Motor neuron (in vitro differentiated cells): Measurements from ENCODE around the gene TMC3. TPM values are rescaled to one million over a fixed set of nuclear protein-coding genes. Genes with fewer than 3 reads are reported as not detected.
"Not testable (repeated sequence)": the region's sequence is repeated elsewhere in the genome, so short reads cannot be mapped to it uniquely, and the experiment has no call there.

Experiments
- ATAC-seq, 8 experiments: fragments of 200-7000 bp; cut with Tn5 transposase; replicated peaks in 6 of 8; 2 replicates each; pipeline ENCODE4 v1.8.0; 2021; ENCODE audit warnings: mild to moderate bottlenecking in 8 of 8, moderate library complexity in 8 of 8
- H3K27ac ChIP-seq, 2 donors: fragments of 250-450 bp; sonication (Bioruptor Pico); 2 replicates each; pipeline ENCODE4 v1.9.0; 2021; ENCODE audit warnings: antibody characterized with exemption in 2 of 2, mild to moderate bottlenecking in 2 of 2, moderate library complexity in 1 of 2
- H3K4me1 ChIP-seq, 2 donors: fragments of 250-450 bp; sonication (Bioruptor Pico); replicated peaks in 1 of 2; 2 replicates each; pipeline ENCODE4 v1.6.1; 2021; ENCODE audit warnings: antibody characterized with exemption in 2 of 2, mild to moderate bottlenecking in 2 of 2, moderate library complexity in 1 of 2
- H3K4me3 ChIP-seq, 5 donors: fragments of 250-450 bp; sonication (Bioruptor Pico); 2 replicates each; pipeline ENCODE4 v1.9.0; 2021; ENCODE audit warnings: antibody characterized with exemption in 5 of 5, mild to moderate bottlenecking in 5 of 5, moderate library complexity in 4 of 5
- WGBS, 10 experiments: fragments of 450-650 bp; shearing (Covaris generic); methylation state at CpG; one replicate each; pipeline ENCODE4 v1.0.0; 2022; 5-methylcytosine and 5-hydroxymethylcytosine counted together
- in situ Hi-C, 9 experiments: fragments of 400-800 bp; cut with MboI; loops; one replicate each; pipeline ENCODE4 v1.15.0; 2021; ENCODE audit warnings: low sequenced_read_pairs in 9 of 9, low pct_unique_long_range_greater_than_20kb in 2 of 9; ENCODE audit not compliant: unreplicated experiment in 9 of 9
- total RNA-seq, 8 experiments: library from RNA; unstranded; fragments of 300-600 nt; gene quantifications; 2 replicates each; pipeline versions ENCODE4 v1.2.3 to v1.2.4, GENCODE V29; 2022

Gene TMC3
- total RNA-seq, 8 experiments from 2014 or later = 0.05 to 0.43 (median 0.13) TPM; not detected in 1

DNA sequence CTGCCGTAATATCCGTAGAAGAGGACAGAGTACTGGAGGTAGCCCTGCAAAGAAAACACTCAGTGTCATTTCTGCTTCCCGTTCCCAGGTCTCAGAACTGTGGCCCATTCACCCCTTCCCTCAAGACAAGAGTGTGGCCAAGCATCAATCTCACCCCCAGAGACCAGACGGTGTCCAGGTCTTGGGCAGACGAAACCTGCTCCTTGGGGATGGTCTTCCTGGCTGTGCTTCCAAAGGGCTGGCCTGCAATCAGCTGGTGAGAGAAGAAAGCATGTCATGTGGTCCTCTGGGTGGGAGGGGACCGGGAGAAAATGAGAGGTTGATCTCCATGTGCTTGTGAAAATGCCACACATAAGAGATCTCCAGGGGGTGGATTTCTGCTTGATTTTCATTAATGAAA, 15.8 kb downstream of the TMC3 start:
- in situ Hi-C loops = no loop called here
- H3K4me1 ChIP-seq = no peaks in the 10 kb centered on the region
- ATAC-seq = no peak
- no peak overlapping the region for H3K27ac ChIP-seq
- no peak overlapping the region for H3K4me3 ChIP-seq
- 80 to 100% (median 85%) methylated on average over 1 to 5 of the region's 6 CpGs; no CpG with 5 or more reads in 4 of the 10 experiments for WGBS, 10 experiments

DNA sequence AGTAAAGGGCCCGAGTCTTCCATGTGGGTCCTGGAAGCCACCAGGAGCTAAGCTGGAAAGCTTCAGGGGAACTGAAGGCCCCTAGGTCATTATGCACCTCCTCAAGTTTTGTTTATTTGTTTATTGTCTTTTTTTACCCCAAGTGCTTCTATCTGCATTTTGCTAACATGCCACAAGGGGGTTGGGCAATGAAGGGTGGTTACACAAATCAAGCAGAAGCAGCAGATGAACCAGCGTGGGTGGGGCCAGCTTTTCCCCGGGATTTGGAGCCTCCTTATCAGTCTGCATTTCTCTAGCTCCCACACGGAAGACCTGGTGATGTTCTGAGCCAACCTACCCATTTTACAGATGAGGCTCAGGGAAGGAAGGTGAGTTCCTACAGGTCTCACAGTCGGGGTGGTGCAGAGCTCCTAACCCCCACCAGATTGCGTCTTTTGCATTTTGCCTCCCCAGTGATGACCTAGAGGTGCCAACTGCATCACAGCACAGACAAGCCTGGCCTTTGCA, 16.8 kb downstream of the TMC3 start:
- WGBS, 10 experiments = 50 to 100% (median 83%) methylated on average over 1 to 4 of the region's 6 CpGs; no CpG with 5 or more reads in 2 of the 10 experiments
- ATAC-seq = peak in 3 of 8 experiments; percentile 19 to 70 (median 42)
- H3K4me3 ChIP-seq = no peak overlapping the region

DNA sequence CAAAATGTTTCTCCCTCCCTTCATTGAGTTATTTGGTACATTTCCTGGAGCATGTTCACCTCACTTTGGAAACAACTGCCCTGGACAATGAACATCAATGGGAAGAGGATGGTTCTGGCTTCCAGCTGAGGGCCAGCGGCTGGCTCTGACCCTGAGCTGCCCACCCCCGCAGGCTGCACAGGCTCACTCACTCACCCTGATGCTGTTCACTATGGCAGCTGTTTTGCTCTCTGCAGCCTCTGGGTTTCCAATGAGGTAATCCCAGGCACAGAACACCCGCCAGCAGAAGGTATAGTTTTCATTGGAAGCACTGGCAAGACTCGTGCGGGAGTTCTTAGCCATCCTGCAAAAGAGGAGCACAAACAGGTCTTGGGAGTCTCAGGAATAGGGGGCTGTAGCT, 17.8 kb downstream of the TMC3 start:
- WGBS, 10 experiments = 45 to 100% (median 69%) methylated on average over 1 to 5 of the region's 5 CpGs; no CpG with 5 or more reads in 2 of the 10 experiments
- no peak overlapping the region for H3K27ac ChIP-seq
- in situ Hi-C loops = no loop called here
- H3K4me1 ChIP-seq = no peaks in the 10 kb centered on the region
- no peak for ATAC-seq
- no peak overlapping the region for H3K4me3 ChIP-seq

More for the DNA sequence above, 16.8 kb downstream of the TMC3 start:
- Histone ChIP-seq H3K4me1 (no peaks in the 10 kb centered on the region), H3K27ac (no peak overlapping the region)
- in situ Hi-C loops = no loop called here

DNA sequence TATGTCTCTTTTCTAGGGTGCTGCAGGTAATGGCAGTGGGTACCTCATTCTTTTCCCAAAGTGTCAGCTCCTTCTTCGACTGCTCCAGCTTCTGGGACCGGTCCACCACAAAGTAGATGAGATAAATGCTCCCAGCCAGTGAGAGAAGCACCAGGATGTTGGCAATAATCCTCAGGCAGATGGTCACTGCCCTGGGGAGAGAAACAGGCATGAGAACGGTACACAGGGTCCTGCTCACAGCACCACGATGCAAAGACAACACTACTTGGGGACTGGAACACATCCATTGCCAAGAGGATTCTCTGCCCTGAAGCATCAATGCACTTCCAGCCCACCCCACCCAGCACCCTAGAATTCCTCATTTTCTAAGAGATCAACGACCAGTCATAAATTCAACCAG, 22.4 kb downstream of the TMC3 start:
- Histone ChIP-seq H3K4me3 (no peak overlapping the region), H3K27ac (no peak overlapping the region), H3K4me1 (no peaks in the 10 kb centered on the region)
- 20 to 90% (median 48%) methylated on average over 1 to 4 of the region's 5 CpGs; no CpG with 5 or more reads in 2 of the 10 experiments for WGBS, 10 experiments
- in situ Hi-C loops = no loop called here
- no peak for ATAC-seq

DNA sequence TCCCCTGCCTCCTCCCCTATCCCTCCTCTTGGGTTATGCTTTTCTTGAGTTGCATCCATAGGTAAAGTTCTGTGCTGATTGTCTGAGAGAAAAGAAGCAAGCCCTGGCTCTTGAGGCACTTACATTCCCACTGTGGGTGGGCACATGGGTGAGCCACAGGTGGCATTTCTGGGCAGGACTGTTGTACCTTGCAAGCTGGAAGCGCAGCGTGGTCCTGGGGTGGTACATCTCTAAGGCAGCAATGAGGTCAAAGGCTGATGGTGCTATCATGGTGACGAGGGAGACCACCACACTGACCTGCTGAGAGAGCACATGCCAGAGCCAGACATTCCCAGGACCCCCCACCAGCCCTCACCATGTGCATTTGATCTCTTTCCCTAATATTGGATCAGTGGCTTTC, 24.7 kb downstream of the TMC3 start:
- H3K4me3 ChIP-seq = no peak overlapping the region
- H3K27ac ChIP-seq = no peak overlapping the region
- no peaks in the 10 kb centered on the region for H3K4me1 ChIP-seq
- 33 to 90% (median 33%) methylated on average over 1 to 2 of the region's 3 CpGs; no CpG with 5 or more reads in 7 of the 10 experiments for WGBS, 10 experiments
- in situ Hi-C loops = no loop called here
- ATAC-seq = no peak

DNA sequence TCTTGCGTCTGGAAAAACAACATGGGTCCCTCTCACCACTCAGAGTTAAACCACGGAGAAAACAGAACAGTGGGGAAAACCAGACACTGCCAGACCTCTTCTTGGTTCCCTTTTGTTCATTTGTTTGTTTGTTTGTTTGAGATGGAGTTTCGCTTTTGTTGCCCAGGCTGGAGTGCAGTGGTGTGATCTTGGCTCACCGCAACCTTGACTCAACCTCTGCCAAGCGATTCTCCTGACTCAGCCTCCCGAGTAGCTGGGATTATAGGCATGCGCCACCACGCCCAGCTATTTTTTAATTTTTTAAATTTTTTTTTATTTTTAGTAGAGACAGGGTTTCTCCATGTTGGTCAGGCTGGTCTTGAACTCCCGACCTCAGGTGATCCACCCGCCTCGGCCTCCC, 25.3 kb downstream of the TMC3 start:
- ATAC-seq, H3K4me1 ChIP-seq, H3K4me3 ChIP-seq, H3K27ac ChIP-seq, in situ Hi-C loops: not testable (repeated sequence)
- 50 to 100% (median 87%) methylated on average over 1 to 8 of the region's 11 CpGs; no CpG with 5 or more reads in 1 of the 10 experiments for WGBS, 10 experiments

DNA sequence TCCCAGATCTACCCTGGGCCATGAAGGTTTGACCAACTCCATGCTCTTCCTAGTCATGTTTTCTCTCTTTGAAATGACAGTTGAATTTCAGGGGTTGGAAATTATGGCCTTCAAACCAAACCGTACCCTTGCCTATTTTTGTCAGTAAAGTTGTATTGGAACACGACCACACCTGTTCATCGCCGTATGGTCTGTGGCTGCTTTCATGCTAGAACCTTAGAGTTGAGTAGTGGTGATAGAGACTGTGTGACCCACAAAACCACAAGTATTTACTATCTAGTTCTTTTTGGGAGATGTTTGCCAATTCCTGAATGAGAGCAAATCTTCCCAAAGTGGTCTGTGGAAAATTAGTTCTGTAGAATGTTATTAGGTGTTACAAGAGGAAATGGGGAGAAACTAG, 26.1 kb downstream of the TMC3 start:
- no peak overlapping the region for H3K4me3 ChIP-seq
- WGBS, 10 experiments = 15 to 100% (median 91%) methylated on average over 1 to 4 of the region's 4 CpGs; no CpG with 5 or more reads in 3 of the 10 experiments
- no peaks in the 10 kb centered on the region for H3K4me1 ChIP-seq
- in situ Hi-C loops = no loop called here
- no peak for ATAC-seq
- H3K27ac ChIP-seq = no peak overlapping the region

DNA sequence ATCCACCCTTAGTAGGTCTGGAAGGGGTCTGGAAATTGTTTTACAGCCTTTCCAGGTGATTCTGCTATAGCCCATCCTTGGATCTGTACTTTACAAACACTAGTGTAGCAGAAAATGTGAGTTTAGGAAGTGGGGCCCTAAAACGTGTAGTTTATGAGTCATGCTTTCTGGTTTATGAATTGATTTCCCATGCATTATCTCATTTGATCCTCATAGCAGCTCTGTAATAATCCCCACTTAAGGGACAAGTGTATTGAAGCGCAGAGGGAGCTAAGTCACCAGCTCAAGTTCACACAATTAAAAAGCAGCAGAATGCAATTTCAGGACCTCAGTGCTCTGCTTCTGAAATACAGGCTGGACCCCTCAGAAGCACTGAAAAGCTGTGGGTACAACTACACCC, 27.4 kb downstream of the TMC3 start:
- Histone ChIP-seq H3K4me3 (no peak overlapping the region), H3K27ac (no peak overlapping the region), H3K4me1 (no peaks in the 10 kb centered on the region)
- ATAC-seq = peak in 5 of 8 experiments; percentile 30 to 82 (median 68)
- in situ Hi-C loops = no loop called here
- WGBS, 10 experiments = 44 to 100% (median 57%) methylated on average over 1 to 2 of the region's 2 CpGs; no CpG with 5 or more reads in 3 of the 10 experiments

DNA sequence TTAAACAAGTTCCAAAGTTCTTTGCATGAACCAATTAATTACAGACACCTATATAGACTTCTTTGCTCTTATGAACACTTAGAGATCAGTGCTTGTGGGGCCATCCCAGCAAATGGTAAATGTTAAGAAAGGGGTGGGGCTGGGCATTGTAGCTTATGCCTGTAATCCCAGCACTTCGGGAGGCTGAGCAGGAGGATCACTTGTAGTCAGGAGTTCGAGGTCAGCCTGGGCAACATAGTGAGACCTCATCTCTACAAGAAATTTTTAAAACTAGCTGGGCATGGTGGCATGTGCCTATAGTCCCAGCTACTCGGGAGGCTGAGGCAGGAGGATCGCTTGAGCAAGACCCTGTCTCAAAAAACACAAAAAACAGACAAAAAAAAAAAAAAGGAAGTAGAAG, 30.6 kb downstream of the TMC3 start:
- no peak overlapping the region for H3K4me3 ChIP-seq
- in situ Hi-C loops = no loop called here
- no peak for ATAC-seq

DNA sequence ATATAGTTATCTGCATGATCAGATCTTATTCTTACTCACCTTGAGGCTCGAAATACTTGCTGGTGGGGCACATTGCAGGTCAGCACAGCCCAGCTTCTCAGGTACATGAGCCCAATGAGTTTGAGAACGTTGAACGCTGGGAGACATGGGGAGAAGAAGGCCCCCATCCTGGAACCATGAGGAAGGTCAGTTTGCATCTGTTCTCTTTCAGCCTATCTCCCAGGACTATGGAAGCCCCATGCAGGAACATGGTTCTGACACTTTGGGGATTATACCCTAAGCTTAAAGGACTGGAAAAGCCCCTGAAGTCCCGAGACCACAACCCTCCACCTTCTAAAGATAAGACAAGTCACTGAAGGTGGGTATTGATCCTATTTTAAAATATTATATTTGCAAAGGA, 32.7 kb downstream of the TMC3 start:
- WGBS, 10 experiments = 14 to 83% (median 66%) methylated on average over 1 to 3 of the region's 4 CpGs; no CpG with 5 or more reads in 2 of the 10 experiments
- in situ Hi-C loops = no loop called here
- peaks cover 9 to 15% of the 10 kb centered on the region in 2 donors for H3K4me1 ChIP-seq
- no peak overlapping the region for H3K4me3 ChIP-seq
- no peak for ATAC-seq
- no peak overlapping the region for H3K27ac ChIP-seq

More for the DNA sequence above, 30.6 kb downstream of the TMC3 start:
- Histone ChIP-seq H3K4me1 (peaks cover 7 to 9% of the 10 kb centered on the region in 2 donors), H3K27ac (no peak overlapping the region)
- 18 to 80% (median 58%) methylated on average over 1 to 4 of the region's 4 CpGs; no CpG with 5 or more reads in 1 of the 10 experiments for WGBS, 10 experiments

DNA sequence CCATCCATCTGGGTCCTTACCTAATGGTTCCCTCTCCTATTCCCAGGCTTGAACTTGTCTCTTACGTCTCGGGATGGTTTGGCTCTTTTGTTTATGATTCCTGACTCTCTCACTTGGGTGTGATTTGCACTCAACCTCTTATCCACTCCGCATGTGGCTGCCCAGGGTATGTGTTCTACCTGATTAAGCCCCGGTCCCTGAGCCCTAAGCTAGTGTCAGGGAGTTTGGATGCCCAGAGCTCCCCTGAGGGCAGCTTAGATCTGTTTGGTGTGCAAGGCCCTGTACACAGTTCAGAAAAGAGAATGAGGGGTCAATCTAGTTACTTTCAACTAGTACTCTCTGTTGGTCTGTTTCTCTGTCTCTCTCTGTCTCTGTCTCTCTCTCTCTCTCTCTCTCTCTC, 34.2 kb downstream of the TMC3 start:
- peaks cover 9 to 15% of the 10 kb centered on the region in 2 donors for H3K4me1 ChIP-seq
- WGBS, 10 experiments = 41 to 90% (median 74%) methylated on average over 1 to 4 of the region's 4 CpGs; no CpG with 5 or more reads in 4 of the 10 experiments
- H3K4me3 ChIP-seq = no peak overlapping the region
- ATAC-seq = no peak
- in situ Hi-C loops = no loop called here
- H3K27ac ChIP-seq = no peak overlapping the region

DNA sequence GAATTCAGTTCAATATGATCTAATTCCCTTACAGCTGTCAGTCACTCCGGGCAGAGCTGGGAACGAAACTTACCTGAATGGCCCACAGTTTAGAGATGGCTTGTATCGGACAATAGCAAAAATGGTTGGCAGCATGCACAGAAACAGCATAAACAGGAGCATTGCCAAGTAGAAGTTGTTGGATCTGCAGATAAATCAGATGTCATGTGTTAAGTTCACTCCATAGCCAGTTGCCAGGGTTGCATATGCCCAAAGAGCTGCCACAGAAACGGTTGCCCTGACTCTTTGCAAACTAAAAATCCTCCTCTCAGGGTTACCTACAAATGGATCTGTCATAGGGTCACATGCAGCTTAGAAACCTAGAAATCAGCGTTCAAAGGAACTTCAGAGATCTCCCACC, 34.7 kb downstream of the TMC3 start:
- Histone ChIP-seq H3K27ac (peak overlapping the region in 1 of 2 donors; percentile 59), H3K4me3 (no peak overlapping the region), H3K4me1 (peaks cover 9 to 15% of the 10 kb centered on the region in 2 donors)
- 63 to 100% (median 83%) methylated on average over 1 to 4 of the region's 5 CpGs; no CpG with 5 or more reads in 2 of the 10 experiments for WGBS, 10 experiments
- ATAC-seq = peak in 1 of 8 experiments; percentile 46
- in situ Hi-C loops = no loop called here

DNA sequence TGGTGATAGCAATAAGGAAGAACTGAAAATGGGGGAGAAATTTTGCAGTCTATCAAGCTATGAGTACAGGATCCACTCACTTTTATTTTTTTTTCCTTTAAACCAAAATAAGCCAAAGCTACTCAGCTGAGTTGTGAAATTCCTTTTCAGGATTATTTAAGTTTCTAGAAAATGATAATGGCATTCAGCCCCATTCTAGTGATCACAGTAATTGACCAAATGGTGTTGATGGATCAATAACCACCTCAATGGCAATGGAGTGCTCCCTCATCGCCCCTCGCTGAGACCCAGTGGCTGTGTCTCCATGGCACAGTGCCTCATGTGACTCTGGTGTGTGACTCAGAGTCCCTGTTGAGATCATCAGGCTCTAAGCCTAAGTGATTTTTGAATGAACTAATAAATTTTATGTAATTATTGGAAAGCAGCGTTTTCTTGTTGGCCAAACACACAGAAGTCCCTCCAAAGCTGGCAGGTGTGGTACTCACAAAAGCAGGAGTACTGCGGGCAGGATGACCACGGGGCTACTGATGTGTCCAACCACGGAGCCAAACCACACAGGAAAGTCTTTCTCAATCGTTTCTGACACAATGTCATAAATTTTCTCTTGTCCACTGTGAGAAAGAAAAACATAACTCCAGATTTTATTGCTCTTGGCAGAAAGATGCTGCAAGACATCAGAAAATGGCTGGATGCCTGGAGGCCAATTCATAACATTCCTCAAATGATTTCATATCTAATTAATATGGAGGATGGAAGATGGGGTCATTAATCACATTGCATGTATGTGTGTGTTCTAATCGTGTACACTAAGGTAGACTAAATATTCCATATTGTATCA, 35.6 kb downstream of the TMC3 start:
- H3K4me3 ChIP-seq = no peak overlapping the region
- 0 to 85% (median 33%) methylated on average over 1 to 7 of the region's 8 CpGs; no CpG with 5 or more reads in 1 of the 10 experiments for WGBS, 10 experiments
- ATAC-seq = peak; percentile 57 to 97 (median 92)
- in situ Hi-C loops = no loop called here
- peaks cover 9 to 15% of the 10 kb centered on the region in 2 donors for H3K4me1 ChIP-seq
- H3K27ac ChIP-seq = peak overlapping the region; percentile 59 to 76
